NCI-H748 (cell line): ENCODE measurements around the gene TRAP1.
A peak's percentile ranks its signal among the peaks of the same experiment; 100 is the strongest.

Experiments
- DNase-seq: peaks from one replicate; lab custom pipeline; 2025; ENCODE audit not compliant: unreplicated experiment; lab: John Stamatoyannopoulos, UW

The TRAP1 gene

DNA sequence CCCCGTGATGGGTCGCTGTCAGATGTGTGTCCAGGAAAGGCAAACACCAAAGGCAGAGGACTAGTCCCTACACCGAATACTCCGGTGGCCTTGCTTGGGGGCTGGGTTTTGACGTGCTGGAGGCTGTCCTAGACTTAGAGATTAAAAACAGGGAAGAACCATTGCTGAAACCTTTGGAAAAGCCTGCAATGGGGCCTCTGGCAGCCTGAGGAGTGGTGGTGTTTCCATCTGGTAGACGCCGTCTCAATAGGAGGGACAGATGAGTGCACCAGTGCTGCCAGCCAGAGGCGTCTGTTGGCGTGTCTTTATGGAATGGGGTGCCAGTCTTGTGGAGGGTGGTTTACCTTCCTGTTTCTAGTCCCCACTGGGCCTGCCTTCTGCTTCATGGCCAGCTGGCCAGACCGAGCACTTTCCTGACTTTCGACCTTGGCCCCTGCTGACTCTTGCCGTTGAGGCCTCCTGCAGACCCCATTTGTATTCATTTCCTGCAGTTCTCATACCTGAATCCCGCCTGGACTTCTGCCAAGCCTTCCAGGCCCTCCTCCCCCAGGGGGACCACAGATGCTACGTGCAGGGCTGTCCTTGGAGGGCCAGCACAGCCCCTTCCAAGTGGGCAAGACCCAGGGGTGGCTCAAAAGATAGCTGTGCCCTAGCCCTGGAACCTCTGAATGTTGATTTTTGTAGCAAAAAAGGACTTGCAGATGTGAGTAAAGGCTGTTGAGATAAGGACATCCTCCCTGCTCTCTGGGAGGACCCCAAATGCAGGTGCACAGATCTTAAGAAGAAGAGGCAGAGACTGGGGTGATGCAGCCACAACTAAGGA, 64.7 kb downstream of the TRAP1 start:
- peak; percentile 2 for DNase-seq

DNA sequence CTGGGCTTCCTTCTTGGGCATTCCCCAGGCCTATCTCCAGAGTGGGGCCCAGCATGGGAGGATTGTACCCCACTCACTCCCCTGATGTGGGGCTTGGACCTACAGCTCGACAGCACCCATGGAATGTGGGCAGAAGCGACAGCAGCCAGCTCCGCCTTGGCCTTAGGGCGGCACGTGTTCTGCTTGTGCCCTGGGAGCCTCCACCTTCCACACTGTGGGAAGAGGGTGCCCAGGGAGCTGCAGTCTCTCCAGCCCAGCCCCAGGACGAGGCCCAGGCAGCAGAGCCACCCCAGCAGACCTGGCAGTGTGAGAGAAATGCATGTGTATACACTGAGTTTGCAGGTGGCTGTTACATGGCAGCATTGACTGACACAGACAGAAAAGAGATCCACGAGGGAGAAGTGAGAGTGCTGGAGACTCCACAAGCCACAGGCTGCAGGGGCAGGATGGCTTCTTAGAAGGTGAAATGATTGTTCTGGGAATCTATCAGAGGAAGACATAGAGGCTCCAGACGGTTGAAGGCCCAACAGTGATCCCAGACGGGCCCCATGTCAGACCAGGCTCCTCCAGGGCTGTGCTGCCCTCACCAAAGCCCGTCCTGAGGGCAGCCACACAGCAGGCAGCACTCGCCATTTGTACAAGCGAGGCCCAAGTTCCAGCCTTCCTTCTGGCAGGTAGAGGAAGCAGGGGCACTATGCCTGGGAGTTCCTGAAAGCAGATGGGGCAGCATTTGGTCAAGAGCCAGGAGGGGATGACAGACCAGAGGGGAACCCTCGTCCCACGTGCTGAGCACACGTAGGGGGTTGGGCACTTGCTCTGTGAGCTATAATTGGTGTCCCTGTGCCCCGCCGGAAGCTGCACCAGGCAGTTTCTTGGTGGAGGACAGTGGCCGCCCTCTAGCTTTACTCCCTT, 65.6 kb downstream of the TRAP1 start:
- no peak for DNase-seq

DNA sequence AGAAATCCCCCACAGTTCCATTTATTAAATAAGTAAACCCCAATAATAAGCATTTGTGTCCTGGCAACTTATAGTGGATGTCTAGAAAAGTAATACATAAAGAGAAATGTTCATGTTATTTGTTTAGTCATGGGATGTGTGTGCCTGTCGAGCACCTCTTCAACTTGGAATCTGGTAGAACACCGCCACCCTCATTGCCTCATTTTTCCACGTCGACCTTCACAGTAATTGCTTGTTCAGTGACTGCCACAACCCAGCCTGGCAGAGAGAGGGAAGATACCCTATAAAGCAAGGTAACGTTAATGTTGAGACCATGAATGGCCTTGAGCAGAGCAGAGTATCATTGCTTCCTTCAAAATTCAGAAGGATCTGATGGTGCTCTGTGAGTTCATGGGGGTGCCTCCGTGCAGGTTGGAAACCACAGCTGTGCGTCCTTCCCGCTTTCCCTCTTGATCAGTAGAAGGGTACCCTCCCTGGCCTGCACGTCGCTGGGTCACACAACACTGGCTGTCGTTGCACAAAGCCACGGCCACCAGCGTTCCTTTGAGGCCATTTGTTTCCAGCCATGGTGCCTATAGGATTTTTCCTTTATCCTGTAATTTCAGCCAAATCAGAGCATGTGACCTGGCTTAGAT, 66.6 kb downstream of the TRAP1 start:
- no peak for DNase-seq

DNA sequence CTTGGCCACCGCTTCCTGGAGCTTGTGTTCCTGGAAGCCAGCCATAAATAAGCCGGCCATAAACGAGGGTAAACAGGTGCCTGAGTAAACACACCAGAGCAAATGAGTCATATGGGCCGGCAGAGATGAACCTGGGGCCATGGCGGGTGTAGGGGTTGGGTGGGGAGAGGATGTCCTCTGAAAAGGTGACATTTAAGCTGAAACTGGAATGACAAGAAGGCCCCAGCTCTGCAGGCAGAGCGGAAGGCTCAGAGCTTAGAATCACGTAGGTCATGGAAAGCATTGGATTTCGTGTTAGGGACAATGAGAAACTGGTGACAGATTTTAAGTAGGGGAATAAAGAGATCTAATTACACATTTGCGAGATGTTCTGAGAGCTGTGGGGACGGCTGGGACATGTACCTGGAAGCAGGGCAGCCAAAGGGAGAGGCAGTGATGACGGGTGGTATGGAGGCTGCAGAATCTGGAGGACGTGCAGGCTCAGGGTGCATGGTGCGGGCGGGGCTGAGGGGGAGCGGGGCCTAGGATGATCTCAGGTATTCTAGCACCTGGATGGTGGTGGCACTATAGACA, 70.9 kb downstream of the TRAP1 start:
- peak; percentile 74 for DNase-seq

DNA sequence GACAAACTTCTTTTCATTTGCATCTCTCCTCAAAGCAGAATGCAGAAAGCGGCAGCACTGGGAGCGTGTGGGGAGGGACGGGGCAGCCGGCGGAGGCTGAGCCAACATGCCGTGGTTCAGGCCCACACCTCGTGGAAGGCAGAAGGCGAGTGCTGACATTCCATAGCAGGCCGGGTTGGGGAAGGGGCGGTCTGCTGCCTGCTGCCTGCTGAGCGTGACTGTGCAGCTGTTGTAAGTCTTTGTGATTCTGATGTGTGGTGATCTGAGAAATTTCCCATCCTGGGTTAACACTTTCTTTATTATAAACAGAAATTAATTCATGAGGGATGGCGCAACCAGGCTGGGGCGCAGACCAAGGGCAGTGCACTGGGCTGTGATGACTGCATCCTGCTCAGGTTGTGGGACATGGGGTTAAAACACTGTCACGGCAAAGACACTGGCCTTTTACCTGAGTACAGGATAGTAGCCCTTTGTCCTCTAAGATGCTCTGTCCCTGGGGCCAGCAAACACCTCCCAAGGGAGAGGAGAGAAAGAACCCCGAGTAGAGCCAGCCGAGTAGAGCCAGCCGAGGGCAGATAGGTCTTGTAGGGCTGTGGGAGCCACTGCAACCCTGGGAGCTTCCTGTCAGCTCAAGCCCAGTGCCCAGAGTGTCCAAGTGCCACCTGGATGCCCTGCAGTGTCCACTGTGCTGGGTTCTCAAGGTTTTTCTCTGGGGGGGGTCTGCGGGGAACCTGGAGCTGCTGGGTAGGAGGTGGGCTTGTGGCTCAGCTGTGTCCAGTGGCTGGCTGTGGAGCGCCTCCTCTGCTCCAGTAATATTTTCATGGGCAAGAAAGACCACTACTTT, 71.6 kb downstream of the TRAP1 start:
- peak; percentile 23 for DNase-seq

DNA sequence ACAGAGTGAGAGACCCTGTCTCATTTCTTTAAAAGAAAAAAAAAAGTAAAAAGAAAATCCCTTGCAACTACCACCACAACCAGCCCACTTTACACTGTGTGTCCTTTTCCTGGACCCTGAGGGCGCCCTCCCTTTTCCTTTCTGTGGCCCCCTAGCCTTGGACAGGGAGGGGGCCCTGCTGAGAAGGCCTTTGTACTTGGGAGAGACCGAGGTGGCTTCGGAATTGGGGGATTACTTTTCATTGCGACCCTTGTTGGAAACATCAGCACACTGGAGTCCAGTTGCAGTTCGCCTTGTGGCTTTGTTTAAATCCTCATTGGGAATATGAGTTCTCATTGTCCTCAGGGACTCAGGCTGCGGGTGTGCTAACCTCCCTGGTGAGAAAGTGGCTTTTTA, 72.2 kb downstream of the TRAP1 start:
- no peak for DNase-seq

DNA sequence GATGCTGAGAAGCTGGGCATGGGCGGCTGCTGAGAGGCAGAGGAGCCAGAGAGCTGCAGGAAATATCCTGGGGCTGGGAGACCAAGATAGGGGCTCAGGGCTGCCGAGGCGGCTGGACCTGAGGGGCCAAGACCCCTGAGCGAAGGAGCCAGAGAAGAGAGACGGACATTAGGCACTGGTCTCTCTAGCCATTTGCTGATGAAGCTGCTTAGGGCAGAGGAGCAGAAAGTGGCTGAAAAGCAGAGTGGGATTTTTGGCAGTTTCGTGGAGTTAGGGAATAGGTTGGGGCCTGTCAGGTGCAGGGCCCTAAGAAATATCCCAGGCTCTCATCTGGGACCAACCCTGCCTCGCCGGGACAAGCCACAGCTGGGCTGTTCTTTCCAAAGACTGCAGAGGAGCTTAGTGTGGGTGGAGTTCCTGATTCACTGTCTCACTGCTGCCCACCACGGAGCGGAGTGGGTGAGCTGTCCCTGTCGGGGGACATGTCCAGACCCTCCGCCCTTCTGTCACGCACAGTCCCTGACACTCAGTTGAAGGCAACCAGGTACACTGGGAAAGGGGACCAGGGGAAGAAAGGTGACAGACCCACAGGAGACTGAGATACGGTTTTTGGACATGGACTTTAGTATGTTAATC, 74.1 kb downstream of the TRAP1 start:
- no peak for DNase-seq

DNA sequence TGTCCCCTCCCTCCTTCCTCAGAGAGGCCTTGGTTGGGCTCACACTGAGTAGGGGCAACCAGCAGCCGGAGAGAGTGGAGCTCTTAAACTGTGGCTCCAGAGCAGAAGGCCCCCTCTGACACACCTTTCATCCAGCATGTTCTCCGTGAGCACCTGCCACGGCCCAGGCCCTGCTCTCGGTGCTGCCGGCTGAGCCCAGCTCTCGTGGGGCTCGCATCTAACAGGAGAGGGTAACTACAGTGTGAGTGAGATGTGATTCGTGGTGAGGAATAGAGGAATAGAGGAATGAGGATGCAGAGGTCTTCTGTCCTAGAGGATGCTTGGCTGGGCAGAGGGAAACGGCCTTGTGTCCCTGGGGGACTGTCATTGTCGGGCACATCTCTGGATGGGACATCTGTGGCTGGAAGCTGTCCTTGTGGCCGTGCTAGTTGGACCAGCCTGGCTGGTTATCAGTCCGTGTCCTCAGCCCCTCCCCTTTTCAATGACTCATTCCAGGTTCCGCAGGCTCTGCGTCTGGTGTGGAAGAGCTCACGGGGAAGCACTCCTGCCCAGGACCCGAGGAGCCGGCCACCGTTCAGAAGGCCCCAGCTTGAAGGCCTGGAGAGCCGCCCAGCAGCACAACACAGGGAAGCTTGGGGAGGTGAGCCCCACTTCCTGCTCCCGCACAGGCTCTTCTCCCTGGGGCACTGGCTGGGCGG, 74.8 kb downstream of the TRAP1 start:
- no peak for DNase-seq

DNA sequence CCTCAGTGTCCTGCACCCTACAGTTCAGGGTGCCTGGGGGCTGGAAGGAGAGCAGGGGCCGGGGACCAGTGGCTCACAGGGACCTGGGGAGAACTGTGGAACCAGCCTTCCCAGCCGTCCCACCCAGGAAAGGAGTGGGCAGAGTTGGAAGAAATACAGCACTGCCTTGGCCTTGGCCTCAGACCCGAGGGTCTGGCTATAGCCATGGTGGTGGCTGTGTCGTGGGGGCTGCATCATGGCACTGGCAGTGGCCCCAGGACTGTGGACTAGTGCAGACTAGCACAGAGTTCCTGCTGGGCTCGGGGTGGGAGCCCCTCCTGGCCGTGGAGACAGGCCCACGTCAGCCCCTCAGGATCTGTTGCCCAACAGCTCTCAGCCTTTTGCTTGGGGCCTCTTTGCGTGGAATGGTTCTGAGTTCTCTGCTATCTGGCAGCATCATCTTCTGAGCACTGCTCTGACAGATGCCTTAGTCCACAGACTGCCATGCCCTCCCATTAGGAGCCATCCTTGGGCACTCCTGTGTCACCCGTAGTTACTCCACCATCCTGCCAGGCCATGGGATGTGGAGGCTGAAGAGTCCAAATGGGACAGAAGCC, 75.4 kb downstream of the TRAP1 start:
- DNase-seq: no peak

DNA sequence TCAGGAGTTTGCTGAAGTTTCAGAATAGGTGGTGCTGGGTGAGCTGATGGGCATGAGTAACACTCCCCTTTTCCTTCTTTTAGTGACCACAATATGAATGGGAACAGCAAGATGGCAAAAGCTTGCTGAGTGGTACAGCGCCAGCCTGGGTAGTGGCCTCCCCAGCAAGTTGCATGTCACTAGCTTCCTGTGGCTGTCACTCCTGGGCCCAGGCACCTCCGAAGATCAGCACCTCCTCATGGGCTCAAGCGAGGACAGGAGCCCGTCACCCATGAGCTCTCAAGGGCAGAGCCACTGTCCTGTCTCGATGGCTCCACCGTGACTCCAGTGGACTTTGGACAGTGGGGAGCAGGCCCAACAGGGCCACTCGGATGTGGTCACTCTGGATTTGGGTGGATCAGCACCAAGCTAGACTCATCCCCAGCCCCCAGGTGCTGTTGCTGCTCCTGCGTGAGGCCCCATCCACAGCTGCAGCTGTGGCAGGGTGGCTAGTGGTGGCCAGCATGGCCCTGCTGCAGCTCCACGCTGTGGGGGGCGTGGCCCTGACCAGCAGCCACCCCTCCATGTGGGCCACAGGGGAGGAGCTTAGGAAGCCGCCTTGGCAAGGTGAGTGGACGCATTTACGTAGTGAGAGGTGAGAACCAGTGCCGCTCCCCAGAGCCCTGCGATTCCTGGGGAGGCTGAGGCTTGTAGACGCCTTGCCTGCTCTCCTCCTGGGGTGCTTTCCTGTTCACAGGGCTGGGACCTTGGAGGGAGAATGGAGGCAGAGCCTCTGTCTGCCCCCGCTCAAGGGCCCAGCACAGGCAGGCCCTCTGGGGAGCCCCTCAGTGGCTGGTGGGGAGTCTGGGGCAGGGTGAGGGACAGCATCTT, 76.5 kb downstream of the TRAP1 start:
- no peak for DNase-seq

DNA sequence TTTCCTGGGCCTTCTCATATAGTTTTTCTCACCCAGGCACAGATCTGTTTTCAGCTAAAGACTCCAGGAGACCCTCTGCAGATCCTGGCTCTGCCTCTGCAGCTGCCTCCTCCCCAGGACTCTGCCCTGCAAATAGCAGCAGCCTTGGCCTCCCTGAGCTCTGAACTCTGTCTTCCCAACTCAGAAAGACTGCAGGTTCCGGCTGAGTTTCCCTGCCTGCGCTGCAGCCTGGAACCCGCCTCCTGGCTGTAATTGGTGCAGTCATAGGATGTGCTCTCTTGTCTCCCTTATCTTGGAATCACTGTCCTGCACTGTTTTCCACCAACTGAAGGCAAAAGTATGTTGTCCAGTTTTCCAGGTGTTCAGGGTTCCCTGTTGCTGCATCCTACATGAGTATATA, 77.1 kb downstream of the TRAP1 start:
- DNase-seq: no peak

DNA sequence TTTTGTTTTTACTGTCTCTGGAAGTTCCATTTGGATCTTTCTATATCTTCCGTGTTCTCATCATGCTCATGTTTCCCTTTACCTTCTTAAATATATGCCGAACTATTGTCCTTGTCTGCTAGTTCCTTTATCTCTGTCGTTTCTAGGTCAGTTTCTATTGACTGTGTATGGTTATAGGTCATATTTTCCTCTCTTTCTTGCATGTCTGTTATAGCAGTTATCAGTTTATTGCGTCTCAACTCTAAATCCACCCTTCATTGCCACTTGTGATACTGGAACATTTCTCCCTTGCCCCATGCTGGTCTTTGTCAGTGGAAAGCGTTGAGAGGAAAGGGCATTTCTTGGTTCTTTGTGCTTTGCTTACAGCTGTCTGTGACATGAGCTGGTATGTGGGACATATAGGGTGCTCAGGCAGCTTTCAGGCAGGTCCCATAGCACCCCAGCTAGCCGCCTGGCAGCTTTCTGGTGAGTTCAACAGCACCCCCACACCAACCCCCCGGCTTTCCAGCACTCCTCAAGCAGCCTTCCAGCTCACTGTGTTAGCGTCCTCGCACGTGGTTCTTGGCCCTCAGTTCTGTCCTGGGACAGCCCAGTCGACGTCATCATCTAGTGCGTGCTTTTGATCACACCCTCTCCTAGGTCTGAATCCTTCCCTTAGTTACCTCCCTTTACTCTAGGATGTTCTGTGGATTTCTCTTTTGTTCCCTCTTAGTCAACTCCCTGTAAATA, 78.2 kb downstream of the TRAP1 start:
- DNase-seq: no peak

DNA sequence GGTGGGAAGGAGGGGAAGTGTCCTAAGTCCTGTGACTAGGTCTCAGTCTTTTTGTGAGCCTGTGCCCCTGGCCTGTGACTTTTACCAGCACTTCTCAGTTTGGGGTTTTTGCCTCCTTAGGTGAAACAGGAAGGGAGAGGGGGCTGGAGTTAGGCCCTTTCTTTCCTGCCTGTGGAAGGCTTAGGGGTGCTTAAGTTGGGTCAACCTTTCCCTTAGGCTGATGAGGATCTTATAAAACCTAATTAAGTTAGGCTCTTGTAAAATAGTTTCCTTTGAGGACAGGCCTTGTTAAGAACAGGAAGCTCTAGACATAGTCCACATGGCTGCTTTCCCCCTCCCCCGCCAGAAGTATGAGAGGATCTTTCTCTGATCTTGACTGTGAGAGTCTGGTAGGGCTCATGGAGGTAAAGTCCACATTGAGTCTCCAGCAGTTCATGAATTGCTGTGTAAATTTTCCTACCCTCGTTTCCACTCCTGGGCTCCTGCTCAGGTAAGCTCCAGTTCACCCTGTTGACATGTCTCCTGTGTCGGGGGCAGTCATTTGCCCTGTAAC, 79.9 kb downstream of the TRAP1 start:
- no peak for DNase-seq

DNA sequence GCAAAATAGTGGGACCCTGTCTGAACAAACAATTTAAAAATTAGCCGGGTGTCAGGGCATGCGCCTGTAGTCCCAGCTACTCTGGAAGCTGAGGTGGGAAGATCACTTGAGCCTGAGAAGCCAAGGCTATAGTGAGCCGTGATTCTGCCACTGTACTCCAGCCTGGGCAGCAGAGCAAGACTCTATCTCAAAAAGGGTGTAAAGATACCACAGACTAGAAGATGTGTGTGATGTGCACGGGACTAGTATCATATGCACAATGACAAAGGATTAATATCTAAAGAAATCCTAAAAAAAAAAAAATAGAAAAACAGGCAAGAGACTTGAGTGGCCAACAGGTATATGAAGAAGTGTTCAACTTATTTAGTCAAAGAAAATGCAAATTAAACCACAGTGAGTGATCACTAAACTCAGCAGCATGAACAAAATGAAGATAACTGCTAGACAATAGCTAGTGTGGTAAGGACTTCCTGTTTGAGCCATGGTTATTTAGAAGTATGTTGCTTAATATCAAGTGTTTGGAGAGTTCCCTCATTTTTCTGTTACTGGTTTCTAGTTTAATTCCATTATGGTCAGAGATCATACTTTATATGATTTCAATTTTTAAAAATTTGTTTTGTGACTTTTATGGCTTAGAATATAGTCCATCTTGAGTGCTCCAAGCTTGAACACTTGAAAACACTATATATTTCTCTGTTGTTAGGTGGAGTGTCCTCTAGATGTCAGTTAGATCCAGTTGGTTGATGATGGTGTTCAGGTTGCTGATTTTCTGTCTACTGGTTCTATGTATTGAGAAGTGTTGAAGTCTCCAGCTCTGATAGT, 91.2 kb downstream of the TRAP1 start:
- no peak for DNase-seq

DNA sequence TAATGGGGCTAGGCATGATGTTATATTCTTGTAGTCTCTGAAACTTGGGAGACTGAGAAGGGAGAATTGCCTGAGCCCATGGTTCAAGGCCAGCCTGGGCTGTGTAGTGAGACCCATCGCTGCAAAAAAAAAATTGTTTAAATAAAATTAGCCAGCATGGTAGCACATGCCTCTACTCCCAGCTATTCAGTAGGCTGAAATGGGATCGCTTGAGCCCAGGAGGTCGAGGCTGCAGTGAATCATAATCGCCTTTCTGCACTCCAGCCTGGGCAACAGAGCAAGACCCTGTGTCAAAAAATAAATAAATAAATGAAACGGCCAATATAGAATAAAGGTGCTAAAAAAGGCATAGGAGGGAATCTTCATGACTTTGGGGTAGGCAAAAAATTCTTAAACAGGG, 92.0 kb downstream of the TRAP1 start:
- DNase-seq: no peak

DNA sequence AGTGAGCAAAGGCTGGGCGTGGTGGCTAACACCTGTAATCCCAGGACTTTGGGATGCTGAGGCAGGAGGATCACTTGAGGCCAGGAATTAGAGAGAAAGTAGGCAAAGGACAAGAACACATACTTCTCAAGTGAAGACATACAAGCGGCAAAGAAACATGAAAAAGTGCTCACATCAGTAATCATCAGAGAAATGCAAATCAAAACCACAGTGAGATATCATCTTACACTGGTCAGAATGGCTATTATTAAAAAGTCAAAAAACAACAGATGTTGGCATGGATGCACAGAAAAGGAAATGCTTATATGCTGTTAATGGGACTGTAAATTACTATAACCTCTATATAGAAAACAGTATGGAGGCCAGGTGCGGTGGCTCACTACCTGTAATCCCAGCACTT, 93.7 kb downstream of the TRAP1 start:
- DNase-seq: no peak
